ENCODE results near the gene ASIC1. TPM values are rescaled to one million over a fixed set of nuclear protein-coding genes. Genes with fewer than 3 reads are reported as not detected.
"Not testable (repeated sequence)": the region's sequence is repeated elsewhere in the genome, so short reads cannot be mapped to it uniquely, and the experiment has no call there.

Gene ASIC1
- total RNA-seq, 1 donor from 2014 or later = 25.0 TPM

DNA sequence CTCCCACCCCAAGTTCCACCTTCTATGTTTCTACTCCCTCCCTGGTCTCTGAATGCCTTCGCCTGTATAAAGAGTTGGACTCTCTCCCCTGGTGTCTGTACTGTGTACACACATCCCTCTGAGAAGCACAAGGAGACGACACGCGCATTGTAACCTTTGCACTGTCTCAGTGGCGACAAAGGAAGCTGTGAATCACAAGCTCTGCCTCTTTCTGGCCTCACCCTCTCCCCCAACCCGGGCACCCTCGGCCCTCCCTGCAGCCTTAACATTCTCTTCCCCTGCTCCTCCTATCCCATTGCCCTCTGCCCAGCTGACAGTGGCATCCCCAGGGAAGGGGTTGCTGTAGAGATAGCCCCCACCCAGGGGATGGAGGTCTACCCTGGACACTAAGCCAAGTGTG is 25.2 kb downstream of the ASIC1 start:
- peak overlapping the region; percentile 75 for H3K4me3 Mint-ChIP-seq
- TF ChIP-seq, protein P1, sequence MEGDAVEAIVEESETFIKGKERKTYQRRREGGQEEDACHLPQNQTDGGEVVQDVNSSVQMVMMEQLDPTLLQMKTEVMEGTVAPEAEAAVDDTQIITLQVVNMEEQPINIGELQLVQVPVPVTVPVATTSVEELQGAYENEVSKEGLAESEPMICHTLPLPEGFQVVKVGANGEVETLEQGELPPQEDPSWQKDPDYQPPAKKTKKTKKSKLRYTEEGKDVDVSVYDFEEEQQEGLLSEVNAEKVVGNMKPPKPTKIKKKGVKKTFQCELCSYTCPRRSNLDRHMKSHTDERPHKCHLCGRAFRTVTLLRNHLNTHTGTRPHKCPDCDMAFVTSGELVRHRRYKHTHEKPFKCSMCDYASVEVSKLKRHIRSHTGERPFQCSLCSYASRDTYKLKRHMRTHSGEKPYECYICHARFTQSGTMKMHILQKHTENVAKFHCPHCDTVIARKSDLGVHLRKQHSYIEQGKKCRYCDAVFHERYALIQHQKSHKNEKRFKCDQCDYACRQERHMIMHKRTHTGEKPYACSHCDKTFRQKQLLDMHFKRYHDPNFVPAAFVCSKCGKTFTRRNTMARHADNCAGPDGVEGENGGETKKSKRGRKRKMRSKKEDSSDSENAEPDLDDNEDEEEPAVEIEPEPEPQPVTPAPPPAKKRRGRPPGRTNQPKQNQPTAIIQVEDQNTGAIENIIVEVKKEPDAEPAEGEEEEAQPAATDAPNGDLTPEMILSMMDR (conservative IDR thresholded peaks at IDR 0.05) = no peak
- H3K4me1 Mint-ChIP-seq = peaks cover 31% of the 10 kb centered on the region
- H3K36me3 Mint-ChIP-seq (ENCODE audit: low read depth) = no peaks in the 10 kb centered on the region
- H3K27ac Mint-ChIP-seq (ENCODE audit: unreplicated experiment) = peak overlapping the region; percentile 58
- H3K27me3 Mint-ChIP-seq (ENCODE audit: low read depth) = no peaks in the 10 kb centered on the region
- no peaks in the 10 kb centered on the region for H3K9me3 Mint-ChIP-seq
- no peak for DNase-seq (ENCODE audit: low read depth, low spot score)

DNA sequence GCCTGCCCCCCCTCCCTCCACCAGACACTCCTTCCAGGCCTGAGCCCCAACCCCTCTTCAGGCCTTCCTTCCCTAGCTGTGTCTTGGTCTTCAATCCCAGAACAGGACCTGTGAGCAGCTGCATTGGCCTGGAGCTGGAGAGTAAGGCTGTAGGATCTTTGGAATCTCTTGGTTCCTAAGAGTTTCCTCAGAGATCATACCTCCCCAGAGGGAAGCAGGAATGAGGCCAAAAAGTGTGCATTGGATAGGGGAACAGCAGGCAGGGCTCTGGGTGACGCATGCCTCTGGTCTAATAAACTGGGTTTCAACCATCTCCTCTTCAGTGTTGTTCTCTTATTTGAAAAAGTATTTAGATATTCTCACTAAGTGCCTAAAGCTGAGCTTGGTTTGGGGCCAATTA is 25.9 kb downstream of the ASIC1 start:
- Mint-ChIP-seq H3K36me3 (ENCODE audit: low read depth) (no peaks in the 10 kb centered on the region), H3K9me3 (no peaks in the 10 kb centered on the region), H3K4me1 (peaks cover 37% of the 10 kb centered on the region), H3K27ac (ENCODE audit: unreplicated experiment) (peak overlapping the region; percentile 1), H3K27me3 (ENCODE audit: low read depth) (no peaks in the 10 kb centered on the region), H3K4me3 (peak overlapping the region; percentile 85)
- no peak for DNase-seq (ENCODE audit: low read depth, low spot score)
- TF ChIP-seq, protein P1 (conservative IDR thresholded peaks at IDR 0.05) = no peak

DNA sequence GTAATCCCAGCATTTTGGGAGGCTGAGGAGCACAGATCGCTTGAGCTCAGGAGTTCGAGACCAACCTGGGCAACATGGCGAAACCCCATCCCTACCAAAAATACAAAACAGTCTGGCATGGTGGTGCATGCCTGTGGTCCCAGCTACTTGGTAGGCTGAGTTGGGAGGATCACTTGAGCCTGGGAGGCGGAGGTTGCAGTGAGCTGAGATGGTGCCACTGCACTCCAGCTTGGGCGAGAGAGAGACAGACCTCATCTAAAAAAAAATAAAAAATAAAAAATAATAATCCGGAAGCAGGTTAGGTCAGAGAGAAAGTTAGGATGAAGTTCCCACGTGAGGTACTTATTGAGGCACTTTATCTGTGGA is 27.0 kb downstream of the ASIC1 start:
- not testable (repeated sequence) for H3K9me3 Mint-ChIP-seq; H3K36me3 Mint-ChIP-seq (ENCODE audit: low read depth); H3K27me3 Mint-ChIP-seq (ENCODE audit: low read depth); DNase-seq (ENCODE audit: low read depth, low spot score)
- Mint-ChIP-seq H3K4me1 (peaks cover 40% of the 10 kb centered on the region), H3K27ac (ENCODE audit: unreplicated experiment) (peak overlapping the region; percentile 95), H3K4me3 (peak overlapping the region; percentile 97)

DNA sequence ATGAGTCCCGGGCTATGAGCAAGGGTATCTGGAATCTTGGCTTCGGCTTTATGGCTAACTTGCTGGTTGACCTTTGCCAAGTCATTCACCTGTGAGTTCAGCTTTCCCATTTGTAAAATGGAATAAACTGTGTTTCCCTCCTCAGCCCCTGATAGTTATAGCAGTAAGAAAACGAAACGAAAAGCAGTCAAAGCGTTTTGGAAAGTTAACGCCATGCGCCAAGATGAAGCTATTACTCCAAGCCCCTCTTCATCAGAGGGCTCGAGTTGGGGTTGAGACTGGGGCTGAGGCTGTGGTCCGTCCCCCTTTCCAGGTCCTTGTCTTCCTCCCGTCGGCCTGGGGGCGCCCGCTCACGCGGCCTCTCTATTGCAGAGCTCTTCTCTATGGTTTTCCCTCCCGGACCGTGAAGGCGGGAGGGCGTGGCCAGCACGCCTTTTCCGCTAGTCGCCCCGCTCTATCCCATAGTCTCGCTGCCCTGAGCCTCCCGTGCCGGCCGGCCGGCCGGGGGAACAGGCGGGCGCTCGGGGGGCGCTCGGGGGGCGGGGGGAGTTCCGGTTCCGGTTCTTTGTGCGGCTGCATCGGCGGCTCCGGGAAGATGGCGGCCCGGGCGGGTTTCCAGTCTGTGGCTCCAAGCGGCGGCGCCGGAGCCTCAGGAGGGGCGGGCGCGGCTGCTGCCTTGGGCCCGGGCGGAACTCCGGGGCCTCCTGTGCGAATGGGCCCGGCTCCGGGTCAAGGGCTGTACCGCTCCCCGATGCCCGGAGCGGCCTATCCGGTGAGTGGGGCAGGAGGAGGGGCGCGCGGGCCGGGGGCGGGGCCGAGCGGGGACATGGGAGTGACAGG is 27.6 kb downstream of the ASIC1 start, which contains the start of gene SMARCD1:
Gene SMARCD1, plus strand, starts transcription at position 568 of the 840 bp plus-strand sequence. Its CDS starts 28 bp downstream, at position 596.
- peaks cover 40% of the 10 kb centered on the region for H3K4me1 Mint-ChIP-seq
- TF ChIP-seq, protein P1 (conservative IDR thresholded peaks at IDR 0.05) = peak; percentile 63
- H3K36me3 Mint-ChIP-seq (ENCODE audit: low read depth) = peaks cover 3% of the 10 kb centered on the region
- peak within 1 kb of the TSS; percentile 97 for H3K4me3 Mint-ChIP-seq
- DNase-seq (ENCODE audit: low read depth, low spot score) = peak; percentile 84
- no peaks in the 10 kb centered on the region for H3K9me3 Mint-ChIP-seq
- peak within 1 kb of the TSS; percentile 95 for H3K27ac Mint-ChIP-seq (ENCODE audit: unreplicated experiment)
- H3K27me3 Mint-ChIP-seq (ENCODE audit: low read depth) = no peaks in the 10 kb centered on the region

DNA sequence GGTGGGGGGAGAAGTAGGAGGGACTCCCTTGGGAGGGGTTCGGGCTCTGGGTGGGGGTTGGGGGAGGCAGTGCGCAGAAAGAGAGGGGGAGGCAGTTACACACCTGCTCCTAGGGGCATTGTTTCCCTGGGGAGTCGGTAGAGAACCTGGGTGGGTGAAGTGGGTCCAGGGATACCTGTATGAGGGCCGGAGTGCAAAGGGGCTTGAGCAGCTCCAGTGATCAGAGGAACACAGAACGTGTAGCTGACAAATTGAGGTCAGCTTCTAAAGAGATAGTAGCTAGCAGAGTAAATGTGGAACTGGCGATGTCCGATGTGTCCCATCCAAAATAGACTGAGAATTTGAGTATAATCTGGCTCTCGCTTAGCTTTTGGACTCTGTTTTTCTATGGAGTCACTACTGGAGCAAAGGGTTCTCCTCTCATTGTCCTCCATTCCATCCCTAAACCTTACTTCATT is 28.2 kb downstream of the ASIC1 start:
- H3K27me3 Mint-ChIP-seq (ENCODE audit: low read depth) = no peaks in the 10 kb centered on the region
- TF ChIP-seq, protein P1 (conservative IDR thresholded peaks at IDR 0.05) = no peak

DNA sequence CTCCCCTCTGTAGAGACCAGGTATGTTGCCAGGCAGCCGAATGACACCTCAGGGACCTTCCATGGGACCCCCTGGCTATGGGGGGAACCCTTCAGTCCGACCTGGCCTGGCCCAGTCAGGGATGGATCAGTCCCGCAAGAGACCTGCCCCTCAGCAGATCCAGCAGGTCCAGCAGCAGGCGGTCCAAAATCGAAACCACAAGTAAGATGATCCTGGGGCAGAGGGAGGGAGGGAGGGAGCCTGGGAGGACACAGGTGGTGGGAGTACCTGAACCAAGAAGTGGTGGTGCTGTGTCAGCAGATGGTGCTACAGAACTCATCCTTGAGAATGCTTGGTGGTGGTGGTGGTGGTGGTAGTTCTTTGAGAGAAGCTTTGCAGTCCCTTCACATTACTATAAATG is 28.8 kb downstream of the ASIC1 start:
- H3K9me3 Mint-ChIP-seq = no peaks in the 10 kb centered on the region

More for the DNA sequence above, 28.2 kb downstream of the ASIC1 start:
- Mint-ChIP-seq H3K36me3 (ENCODE audit: low read depth) (peaks cover 3% of the 10 kb centered on the region), H3K27ac (ENCODE audit: unreplicated experiment) (peak overlapping the region; percentile 91), H3K4me1 (peaks cover 40% of the 10 kb centered on the region), H3K9me3 (no peaks in the 10 kb centered on the region), H3K4me3 (peak overlapping the region; percentile 97)
- DNase-seq (ENCODE audit: low read depth, low spot score) = no peak

More for the DNA sequence above, 28.8 kb downstream of the ASIC1 start:
- H3K27me3 Mint-ChIP-seq (ENCODE audit: low read depth) = no peaks in the 10 kb centered on the region
- no peak overlapping the region for H3K27ac Mint-ChIP-seq (ENCODE audit: unreplicated experiment)
- TF ChIP-seq, protein P1 (conservative IDR thresholded peaks at IDR 0.05) = no peak
- H3K4me3 Mint-ChIP-seq = peak overlapping the region; percentile 97
- peaks cover 40% of the 10 kb centered on the region for H3K4me1 Mint-ChIP-seq
- H3K36me3 Mint-ChIP-seq (ENCODE audit: low read depth) = peaks cover 6% of the 10 kb centered on the region
- no peak for DNase-seq (ENCODE audit: low read depth, low spot score)

Data from neural crest cell (in vitro differentiated cells).